ENCODE results near the gene RCL1. TPM values are rescaled to one million over a fixed set of nuclear protein-coding genes. Genes with fewer than 3 reads are reported as not detected.
A peak's percentile ranks its signal among the peaks of the same experiment; 100 is the strongest.
"Not testable (repeated sequence)": the region's sequence is repeated elsewhere in the genome, so short reads cannot be mapped to it uniquely, and the experiment has no call there.

RCL1 gene
- total and polyA plus RNA-seq, 2 donors, result 19.6 to 24.0 TPM

GRCh38 chr9:4793459-4794395 lies 983 bp downstream of the RCL1 start:
- peak in 3 of 9 donors; percentile 4 to 15 (median 14) for DNase-seq (ENCODE audit: low read depth in 6 of 9, low spot score in 9 of 9)
- WGBS, result 24% methylated on average over 23 of the region's 23 CpGs
- Histone ChIP-seq H3K36me3 (ENCODE audit: control insufficient read depth in 2 of 2, insufficient read depth in 2 of 2, low read length in 1 of 2) (no peaks in the 10 kb centered on the region), H3K4me3 (ENCODE audit: low read length in 2 of 2) (peak overlapping the region; percentile 76 to 79), H3K27me3 (ENCODE audit: control insufficient read depth in 2 of 2, insufficient read depth in 1 of 2, low read length in 1 of 2) (no peaks in the 10 kb centered on the region), H3K4me1 (ENCODE audit: control insufficient read depth in 2 of 2, insufficient read depth in 2 of 2, low read length in 2 of 2) (peaks cover 10 to 22% of the 10 kb centered on the region in 2 donors), H3K27ac (ENCODE audit: low read depth in 1 of 2, low read length in 1 of 2) (peak overlapping the region; percentile 68 to 87), H3K9me3 (ENCODE audit: control insufficient read depth in 2 of 2, insufficient read depth in 1 of 2, low read length in 1 of 2) (no peaks in the 10 kb centered on the region)

- no peak for DNase-seq (ENCODE audit: low read depth in 6 of 9, low spot score in 9 of 9)
- Histone ChIP-seq H3K4me3 (ENCODE audit: low read length in 2 of 2) (no peak overlapping the region), H3K27ac (ENCODE audit: low read depth in 1 of 2, low read length in 1 of 2) (no peak overlapping the region), H3K27me3 (ENCODE audit: control insufficient read depth in 2 of 2, insufficient read depth in 1 of 2, low read length in 1 of 2) (no peaks in the 10 kb centered on the region), H3K9me3 (ENCODE audit: control insufficient read depth in 2 of 2, insufficient read depth in 1 of 2, low read length in 1 of 2) (no peaks in the 10 kb centered on the region), H3K4me1 (ENCODE audit: control insufficient read depth in 2 of 2, insufficient read depth in 2 of 2, low read length in 2 of 2) (peaks cover 10 to 22% of the 10 kb centered on the region in 2 donors), H3K36me3 (ENCODE audit: control insufficient read depth in 2 of 2, insufficient read depth in 2 of 2, low read length in 1 of 2) (no peaks in the 10 kb centered on the region)
- WGBS, result 97% methylated on average over 4 of the region's 4 CpGs
These were observed 1.9 kb downstream of the RCL1 start for GRCh38 chr9:4794691-4795090.

GRCh38 chr9:4795108-4795507 lies 2.4 kb downstream of the RCL1 start:
- H3K27me3 ChIP-seq (ENCODE audit: control insufficient read depth in 2 of 2, insufficient read depth in 1 of 2, low read length in 1 of 2); H3K9me3 ChIP-seq (ENCODE audit: control insufficient read depth in 2 of 2, insufficient read depth in 1 of 2, low read length in 1 of 2); H3K36me3 ChIP-seq (ENCODE audit: control insufficient read depth in 2 of 2, insufficient read depth in 2 of 2, low read length in 1 of 2); DNase-seq (ENCODE audit: low read depth in 6 of 9, low spot score in 9 of 9); H3K4me3 ChIP-seq (ENCODE audit: low read length in 2 of 2); H3K27ac ChIP-seq (ENCODE audit: low read depth in 1 of 2, low read length in 1 of 2): not testable (repeated sequence)
- peaks cover 10 to 22% of the 10 kb centered on the region in 2 donors for H3K4me1 ChIP-seq (ENCODE audit: control insufficient read depth in 2 of 2, insufficient read depth in 2 of 2, low read length in 2 of 2)
- WGBS, result 92% methylated on average over 10 of the region's 10 CpGs

- no peak overlapping the region for H3K27ac ChIP-seq (ENCODE audit: low read depth in 1 of 2, low read length in 1 of 2)
- no peaks in the 10 kb centered on the region for H3K9me3 ChIP-seq (ENCODE audit: control insufficient read depth in 2 of 2, insufficient read depth in 1 of 2, low read length in 1 of 2)
- H3K36me3 ChIP-seq (ENCODE audit: control insufficient read depth in 2 of 2, insufficient read depth in 2 of 2, low read length in 1 of 2), result no peaks in the 10 kb centered on the region
- no peak overlapping the region for H3K4me3 ChIP-seq (ENCODE audit: low read length in 2 of 2)
- H3K4me1 ChIP-seq (ENCODE audit: control insufficient read depth in 2 of 2, insufficient read depth in 2 of 2, low read length in 2 of 2), result peaks cover 10 to 21% of the 10 kb centered on the region in 2 donors
- 97% methylated on average over 2 of the region's 2 CpGs for WGBS
- H3K27me3 ChIP-seq (ENCODE audit: control insufficient read depth in 2 of 2, insufficient read depth in 1 of 2, low read length in 1 of 2), result no peaks in the 10 kb centered on the region
- no peak for DNase-seq (ENCODE audit: low read depth in 6 of 9, low spot score in 9 of 9)
These were observed 3.8 kb downstream of the RCL1 start for GRCh38 chr9:4796530-4796929.

GRCh38 chr9:4796988-4797853 lies 4.5 kb downstream of the RCL1 start:
- Histone ChIP-seq H3K36me3 (ENCODE audit: control insufficient read depth in 2 of 2, insufficient read depth in 2 of 2, low read length in 1 of 2) (no peaks in the 10 kb centered on the region), H3K4me3 (ENCODE audit: low read length in 2 of 2) (no peak overlapping the region), H3K27me3 (ENCODE audit: control insufficient read depth in 2 of 2, insufficient read depth in 1 of 2, low read length in 1 of 2) (no peaks in the 10 kb centered on the region), H3K4me1 (ENCODE audit: control insufficient read depth in 2 of 2, insufficient read depth in 2 of 2, low read length in 2 of 2) (peaks cover 5 to 14% of the 10 kb centered on the region in 2 donors), H3K27ac (ENCODE audit: low read depth in 1 of 2, low read length in 1 of 2) (no peak overlapping the region), H3K9me3 (ENCODE audit: control insufficient read depth in 2 of 2, insufficient read depth in 1 of 2, low read length in 1 of 2) (no peaks in the 10 kb centered on the region)
- 98% methylated on average over 4 of the region's 4 CpGs for WGBS
- DNase-seq (ENCODE audit: low read depth in 6 of 9, low spot score in 9 of 9), result peak in 1 of 9 donors; percentile 20

- WGBS, result 29% methylated on average over 4 of the region's 4 CpGs
- Histone ChIP-seq H3K4me1 (ENCODE audit: control insufficient read depth in 2 of 2, insufficient read depth in 2 of 2, low read length in 2 of 2) (peaks cover 5 to 13% of the 10 kb centered on the region in 2 donors), H3K4me3 (ENCODE audit: low read length in 2 of 2) (no peak overlapping the region), H3K27ac (ENCODE audit: low read depth in 1 of 2, low read length in 1 of 2) (no peak overlapping the region), H3K36me3 (ENCODE audit: control insufficient read depth in 2 of 2, insufficient read depth in 2 of 2, low read length in 1 of 2) (no peaks in the 10 kb centered on the region), H3K9me3 (ENCODE audit: control insufficient read depth in 2 of 2, insufficient read depth in 1 of 2, low read length in 1 of 2) (no peaks in the 10 kb centered on the region), H3K27me3 (ENCODE audit: control insufficient read depth in 2 of 2, insufficient read depth in 1 of 2, low read length in 1 of 2) (no peaks in the 10 kb centered on the region)
- no peak for DNase-seq (ENCODE audit: low read depth in 6 of 9, low spot score in 9 of 9)
These were observed 5.1 kb downstream of the RCL1 start for GRCh38 chr9:4797854-4798150.

GRCh38 chr9:4798281-4799032 lies 5.7 kb downstream of the RCL1 start:
- Histone ChIP-seq H3K4me1 (ENCODE audit: control insufficient read depth in 2 of 2, insufficient read depth in 2 of 2, low read length in 2 of 2) (peaks cover 5 to 12% of the 10 kb centered on the region in 2 donors), H3K27ac (ENCODE audit: low read depth in 1 of 2, low read length in 1 of 2) (no peak overlapping the region), H3K4me3 (ENCODE audit: low read length in 2 of 2) (no peak overlapping the region), H3K9me3 (ENCODE audit: control insufficient read depth in 2 of 2, insufficient read depth in 1 of 2, low read length in 1 of 2) (no peaks in the 10 kb centered on the region), H3K36me3 (ENCODE audit: control insufficient read depth in 2 of 2, insufficient read depth in 2 of 2, low read length in 1 of 2) (no peaks in the 10 kb centered on the region), H3K27me3 (ENCODE audit: control insufficient read depth in 2 of 2, insufficient read depth in 1 of 2, low read length in 1 of 2) (no peaks in the 10 kb centered on the region)
- WGBS, result 97% methylated on average over 2 of the region's 2 CpGs
- DNase-seq (ENCODE audit: low read depth in 6 of 9, low spot score in 9 of 9), result no peak

- H3K27ac ChIP-seq (ENCODE audit: low read depth in 1 of 2, low read length in 1 of 2), result no peak overlapping the region
- DNase-seq (ENCODE audit: low read depth in 6 of 9, low spot score in 9 of 9), result no peak
- WGBS, result 90% methylated on average over 3 of the region's 3 CpGs
- no peaks in the 10 kb centered on the region for H3K27me3 ChIP-seq (ENCODE audit: control insufficient read depth in 2 of 2, insufficient read depth in 1 of 2, low read length in 1 of 2)
- peaks cover 0 to 3% of the 10 kb centered on the region in 2 donors for H3K9me3 ChIP-seq (ENCODE audit: control insufficient read depth in 2 of 2, insufficient read depth in 1 of 2, low read length in 1 of 2)
- no peaks in the 10 kb centered on the region for H3K36me3 ChIP-seq (ENCODE audit: control insufficient read depth in 2 of 2, insufficient read depth in 2 of 2, low read length in 1 of 2)
- no peak overlapping the region for H3K4me3 ChIP-seq (ENCODE audit: low read length in 2 of 2)
- peaks cover 2 to 6% of the 10 kb centered on the region in 2 donors for H3K4me1 ChIP-seq (ENCODE audit: control insufficient read depth in 2 of 2, insufficient read depth in 2 of 2, low read length in 2 of 2)
These were observed 6.3 kb downstream of the RCL1 start for GRCh38 chr9:4799033-4799430.

Data from thymus (tissue), 11 donors.